ENCODE data around the gene PDCD6IP. TPM values are rescaled to one million over a fixed set of nuclear protein-coding genes. Genes with fewer than 3 reads are reported as not detected.

The PDCD6IP gene
- polyA plus RNA-seq, 1 donor = 127 TPM

- DNase-seq = no peak
- Histone ChIP-seq H3K27me3 (ENCODE audit: control insufficient read depth, insufficient read depth, low read length) (no peaks in the 10 kb centered on the region), H3K4me3 (ENCODE audit: low read length) (no peak overlapping the region), H3K36me3 (ENCODE audit: control insufficient read depth, insufficient read depth, low read length) (peaks cover 12% of the 10 kb centered on the region), H3K9me3 (ENCODE audit: control insufficient read depth, low read depth, low read length) (no peaks in the 10 kb centered on the region), H3K4me1 (ENCODE audit: control insufficient read depth, insufficient read depth, low read length) (no peaks in the 10 kb centered on the region), H3K27ac (ENCODE audit: low read length) (no peak overlapping the region)
- WGBS (ENCODE audit: insufficient coverage, low lambda C conversion rate) = no CpG with 5 or more reads among the region's 7 CpGs
These were observed 71.5 kb downstream of the PDCD6IP start for GRCh38 chr3:33869977-33870376.

GRCh38 chr3:33874815-33875214 lies 76.4 kb downstream of the PDCD6IP start:
- no CpG with 5 or more reads among the region's 1 CpG for WGBS (ENCODE audit: insufficient coverage, low lambda C conversion rate)
- no peaks in the 10 kb centered on the region for H3K36me3 ChIP-seq (ENCODE audit: control insufficient read depth, insufficient read depth, low read length)
- DNase-seq = no peak
- no peaks in the 10 kb centered on the region for H3K9me3 ChIP-seq (ENCODE audit: control insufficient read depth, low read depth, low read length)
- H3K4me1 ChIP-seq (ENCODE audit: control insufficient read depth, insufficient read depth, low read length) = no peaks in the 10 kb centered on the region
- H3K27ac ChIP-seq (ENCODE audit: low read length) = no peak overlapping the region
- no peaks in the 10 kb centered on the region for H3K27me3 ChIP-seq (ENCODE audit: control insufficient read depth, insufficient read depth, low read length)
- no peak overlapping the region for H3K4me3 ChIP-seq (ENCODE audit: low read length)

- H3K9me3 ChIP-seq (ENCODE audit: control insufficient read depth, low read depth, low read length) = no peaks in the 10 kb centered on the region
- no peaks in the 10 kb centered on the region for H3K4me1 ChIP-seq (ENCODE audit: control insufficient read depth, insufficient read depth, low read length)
- H3K4me3 ChIP-seq (ENCODE audit: low read length) = no peak overlapping the region
- H3K27me3 ChIP-seq (ENCODE audit: control insufficient read depth, insufficient read depth, low read length) = no peaks in the 10 kb centered on the region
- no peak for DNase-seq
- no peaks in the 10 kb centered on the region for H3K36me3 ChIP-seq (ENCODE audit: control insufficient read depth, insufficient read depth, low read length)
- no peak overlapping the region for H3K27ac ChIP-seq (ENCODE audit: low read length)
These were observed 77.2 kb downstream of the PDCD6IP start for GRCh38 chr3:33875680-33876079.

- no peak for DNase-seq
- no peaks in the 10 kb centered on the region for H3K4me1 ChIP-seq (ENCODE audit: control insufficient read depth, insufficient read depth, low read length)
- no peak overlapping the region for H3K27ac ChIP-seq (ENCODE audit: low read length)
- H3K9me3 ChIP-seq (ENCODE audit: control insufficient read depth, low read depth, low read length) = no peaks in the 10 kb centered on the region
- no peak overlapping the region for H3K4me3 ChIP-seq (ENCODE audit: low read length)
- 78% methylated on average over 3 of the region's 3 CpGs for WGBS (ENCODE audit: insufficient coverage, low lambda C conversion rate)
- H3K27me3 ChIP-seq (ENCODE audit: control insufficient read depth, insufficient read depth, low read length) = no peaks in the 10 kb centered on the region
- H3K36me3 ChIP-seq (ENCODE audit: control insufficient read depth, insufficient read depth, low read length) = no peaks in the 10 kb centered on the region
These were observed 78.8 kb downstream of the PDCD6IP start for GRCh38 chr3:33877187-33877586.

GRCh38 chr3:33879540-33879939 lies 81.1 kb downstream of the PDCD6IP start:
- Histone ChIP-seq H3K4me1 (ENCODE audit: control insufficient read depth, insufficient read depth, low read length) (peaks cover 3% of the 10 kb centered on the region), H3K9me3 (ENCODE audit: control insufficient read depth, low read depth, low read length) (no peaks in the 10 kb centered on the region), H3K4me3 (ENCODE audit: low read length) (no peak overlapping the region), H3K27ac (ENCODE audit: low read length) (no peak overlapping the region), H3K36me3 (ENCODE audit: control insufficient read depth, insufficient read depth, low read length) (no peaks in the 10 kb centered on the region), H3K27me3 (ENCODE audit: control insufficient read depth, insufficient read depth, low read length) (no peaks in the 10 kb centered on the region)
- no CpG with 5 or more reads among the region's 2 CpGs for WGBS (ENCODE audit: insufficient coverage, low lambda C conversion rate)
- DNase-seq = no peak

GRCh38 chr3:33881156-33882064 lies 83.0 kb downstream of the PDCD6IP start:
- Histone ChIP-seq H3K27me3 (ENCODE audit: control insufficient read depth, insufficient read depth, low read length) (no peaks in the 10 kb centered on the region), H3K9me3 (ENCODE audit: control insufficient read depth, low read depth, low read length) (no peaks in the 10 kb centered on the region), H3K4me3 (ENCODE audit: low read length) (no peak overlapping the region), H3K36me3 (ENCODE audit: control insufficient read depth, insufficient read depth, low read length) (no peaks in the 10 kb centered on the region), H3K27ac (ENCODE audit: low read length) (no peak overlapping the region), H3K4me1 (ENCODE audit: control insufficient read depth, insufficient read depth, low read length) (peaks cover 3% of the 10 kb centered on the region)
- WGBS (ENCODE audit: insufficient coverage, low lambda C conversion rate) = no CpG with 5 or more reads among the region's 14 CpGs
- no peak for DNase-seq

GRCh38 chr3:33882296-33882695 lies 83.9 kb downstream of the PDCD6IP start:
- H3K27ac ChIP-seq (ENCODE audit: low read length) = no peak overlapping the region
- no peak overlapping the region for H3K4me3 ChIP-seq (ENCODE audit: low read length)
- DNase-seq = no peak
- H3K9me3 ChIP-seq (ENCODE audit: control insufficient read depth, low read depth, low read length) = no peaks in the 10 kb centered on the region
- no peaks in the 10 kb centered on the region for H3K27me3 ChIP-seq (ENCODE audit: control insufficient read depth, insufficient read depth, low read length)
- WGBS (ENCODE audit: insufficient coverage, low lambda C conversion rate) = no CpG with 5 or more reads among the region's 6 CpGs
- peaks cover 3% of the 10 kb centered on the region for H3K4me1 ChIP-seq (ENCODE audit: control insufficient read depth, insufficient read depth, low read length)
- no peaks in the 10 kb centered on the region for H3K36me3 ChIP-seq (ENCODE audit: control insufficient read depth, insufficient read depth, low read length)

GRCh38 chr3:33883538-33883950 lies 85.1 kb downstream of the PDCD6IP start:
- Histone ChIP-seq H3K36me3 (ENCODE audit: control insufficient read depth, insufficient read depth, low read length) (no peaks in the 10 kb centered on the region), H3K4me3 (ENCODE audit: low read length) (no peak overlapping the region), H3K27ac (ENCODE audit: low read length) (no peak overlapping the region), H3K27me3 (ENCODE audit: control insufficient read depth, insufficient read depth, low read length) (no peaks in the 10 kb centered on the region), H3K4me1 (ENCODE audit: control insufficient read depth, insufficient read depth, low read length) (peaks cover 3% of the 10 kb centered on the region), H3K9me3 (ENCODE audit: control insufficient read depth, low read depth, low read length) (no peaks in the 10 kb centered on the region)
- peak in 1 of 2 donors; percentile 27 for DNase-seq
- 0% methylated on average over 1 of the region's 6 CpGs for WGBS (ENCODE audit: insufficient coverage, low lambda C conversion rate)

GRCh38 chr3:33883951-33884561 lies 85.6 kb downstream of the PDCD6IP start:
- 35% methylated on average over 3 of the region's 12 CpGs for WGBS (ENCODE audit: insufficient coverage, low lambda C conversion rate)
- Histone ChIP-seq H3K4me3 (ENCODE audit: low read length) (no peak overlapping the region), H3K4me1 (ENCODE audit: control insufficient read depth, insufficient read depth, low read length) (peaks cover 3% of the 10 kb centered on the region), H3K9me3 (ENCODE audit: control insufficient read depth, low read depth, low read length) (no peaks in the 10 kb centered on the region), H3K36me3 (ENCODE audit: control insufficient read depth, insufficient read depth, low read length) (no peaks in the 10 kb centered on the region), H3K27ac (ENCODE audit: low read length) (no peak overlapping the region), H3K27me3 (ENCODE audit: control insufficient read depth, insufficient read depth, low read length) (no peaks in the 10 kb centered on the region)
- DNase-seq = no peak

GRCh38 chr3:33884701-33885100 lies 86.3 kb downstream of the PDCD6IP start:
- Histone ChIP-seq H3K36me3 (ENCODE audit: control insufficient read depth, insufficient read depth, low read length) (no peaks in the 10 kb centered on the region), H3K9me3 (ENCODE audit: control insufficient read depth, low read depth, low read length) (no peaks in the 10 kb centered on the region), H3K4me1 (ENCODE audit: control insufficient read depth, insufficient read depth, low read length) (peaks cover 3% of the 10 kb centered on the region), H3K27ac (ENCODE audit: low read length) (no peak overlapping the region), H3K27me3 (ENCODE audit: control insufficient read depth, insufficient read depth, low read length) (no peaks in the 10 kb centered on the region), H3K4me3 (ENCODE audit: low read length) (no peak overlapping the region)
- DNase-seq = no peak
- no CpG with 5 or more reads among the region's 5 CpGs for WGBS (ENCODE audit: insufficient coverage, low lambda C conversion rate)

Measured in large intestine (tissue), 3 donors.